Fibroblast of pulmonary artery (primary cell): ENCODE results near the gene AUTS2.

Experiments used
- DNase-seq: peaks from one replicate; pipeline ENCODE4 v3.0.0-alpha.2; 2010; ENCODE audit warnings: low read depth
- H3K4me3 ChIP-seq: replicated peaks from 2 replicates; pipeline ENCODE4 v1.5.1; 2011; ENCODE audit warnings: low read depth, mild to moderate bottlenecking, control low read depth, low read length, moderate library complexity
- TF ChIP-seq, protein P1 (sequence below): IDR thresholded peaks from 2 replicates; pipeline ENCODE4 v1.5.1; 2011; ENCODE audit warnings: mild to moderate bottlenecking, control low read depth, low read length, inconsistent platforms; ENCODE audit errors: missing control alignments

Gene AUTS2

GRCh38 chr7:70492625-70493024 lies 894.4 kb downstream of the AUTS2 start:
- no peak for DNase-seq
- no peak overlapping the region for H3K4me3 ChIP-seq
- TF ChIP-seq, protein P1, sequence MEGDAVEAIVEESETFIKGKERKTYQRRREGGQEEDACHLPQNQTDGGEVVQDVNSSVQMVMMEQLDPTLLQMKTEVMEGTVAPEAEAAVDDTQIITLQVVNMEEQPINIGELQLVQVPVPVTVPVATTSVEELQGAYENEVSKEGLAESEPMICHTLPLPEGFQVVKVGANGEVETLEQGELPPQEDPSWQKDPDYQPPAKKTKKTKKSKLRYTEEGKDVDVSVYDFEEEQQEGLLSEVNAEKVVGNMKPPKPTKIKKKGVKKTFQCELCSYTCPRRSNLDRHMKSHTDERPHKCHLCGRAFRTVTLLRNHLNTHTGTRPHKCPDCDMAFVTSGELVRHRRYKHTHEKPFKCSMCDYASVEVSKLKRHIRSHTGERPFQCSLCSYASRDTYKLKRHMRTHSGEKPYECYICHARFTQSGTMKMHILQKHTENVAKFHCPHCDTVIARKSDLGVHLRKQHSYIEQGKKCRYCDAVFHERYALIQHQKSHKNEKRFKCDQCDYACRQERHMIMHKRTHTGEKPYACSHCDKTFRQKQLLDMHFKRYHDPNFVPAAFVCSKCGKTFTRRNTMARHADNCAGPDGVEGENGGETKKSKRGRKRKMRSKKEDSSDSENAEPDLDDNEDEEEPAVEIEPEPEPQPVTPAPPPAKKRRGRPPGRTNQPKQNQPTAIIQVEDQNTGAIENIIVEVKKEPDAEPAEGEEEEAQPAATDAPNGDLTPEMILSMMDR = no peak

GRCh38 chr7:70494225-70495032 lies 896.2 kb downstream of the AUTS2 start:
- TF ChIP-seq, protein P1 = no peak
- DNase-seq = no peak
- no peak overlapping the region for H3K4me3 ChIP-seq

- H3K4me3 ChIP-seq = no peak overlapping the region
- DNase-seq = no peak
- TF ChIP-seq, protein P1 = no peak
These were observed 896.7 kb downstream of the AUTS2 start for GRCh38 chr7:70495033-70495376.

DNA sequence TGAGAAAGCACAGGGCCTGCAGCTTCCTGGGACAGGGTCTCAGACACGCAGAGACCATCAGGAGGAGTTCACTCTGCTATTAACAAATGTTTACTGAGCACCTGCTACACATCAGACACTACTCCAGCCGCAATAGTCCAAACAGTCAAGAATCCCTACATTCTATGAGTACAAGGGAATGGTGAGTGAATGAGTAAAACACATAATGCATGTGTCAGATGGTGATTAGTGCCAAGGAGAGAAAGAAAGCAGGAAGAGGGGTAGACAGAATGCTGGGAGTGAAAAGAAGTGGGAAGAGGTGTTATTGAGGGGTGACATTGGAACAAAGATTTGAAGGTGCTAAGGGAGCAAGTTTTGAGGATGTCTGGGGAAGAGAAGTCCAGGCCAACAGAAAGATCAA lies 899.5 kb downstream of the AUTS2 start:
- DNase-seq = no peak
- TF ChIP-seq, protein P1 = no peak
- H3K4me3 ChIP-seq = no peak overlapping the region

- TF ChIP-seq, protein P1 = no peak
- no peak for DNase-seq
- no peak overlapping the region for H3K4me3 ChIP-seq
These were observed 900.1 kb downstream of the AUTS2 start for GRCh38 chr7:70498232-70498992.

DNA sequence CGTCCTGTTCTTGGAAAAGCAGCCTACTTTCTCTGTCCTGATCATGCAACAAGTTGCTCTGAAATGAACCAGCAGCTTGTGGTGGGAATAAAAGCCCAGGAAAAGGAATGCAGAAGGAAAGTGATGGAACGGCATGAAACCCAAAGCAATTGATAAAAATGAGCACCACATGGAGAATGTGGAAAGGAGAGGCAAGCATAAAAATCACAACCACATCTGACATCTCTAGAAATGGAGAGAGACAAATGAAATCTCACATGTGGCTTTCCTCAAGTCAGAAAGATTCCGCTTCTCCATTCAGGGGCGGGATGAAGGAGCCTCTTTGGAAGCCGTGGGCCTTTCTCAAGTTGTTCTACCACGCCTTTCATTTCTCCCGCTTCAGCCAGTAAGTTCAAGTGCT lies 902.0 kb downstream of the AUTS2 start:
- TF ChIP-seq, protein P1 = no peak
- H3K4me3 ChIP-seq = no peak overlapping the region
- DNase-seq = no peak
